ENCODE data around the gene PPM1H.

The PPM1H gene

DNA sequence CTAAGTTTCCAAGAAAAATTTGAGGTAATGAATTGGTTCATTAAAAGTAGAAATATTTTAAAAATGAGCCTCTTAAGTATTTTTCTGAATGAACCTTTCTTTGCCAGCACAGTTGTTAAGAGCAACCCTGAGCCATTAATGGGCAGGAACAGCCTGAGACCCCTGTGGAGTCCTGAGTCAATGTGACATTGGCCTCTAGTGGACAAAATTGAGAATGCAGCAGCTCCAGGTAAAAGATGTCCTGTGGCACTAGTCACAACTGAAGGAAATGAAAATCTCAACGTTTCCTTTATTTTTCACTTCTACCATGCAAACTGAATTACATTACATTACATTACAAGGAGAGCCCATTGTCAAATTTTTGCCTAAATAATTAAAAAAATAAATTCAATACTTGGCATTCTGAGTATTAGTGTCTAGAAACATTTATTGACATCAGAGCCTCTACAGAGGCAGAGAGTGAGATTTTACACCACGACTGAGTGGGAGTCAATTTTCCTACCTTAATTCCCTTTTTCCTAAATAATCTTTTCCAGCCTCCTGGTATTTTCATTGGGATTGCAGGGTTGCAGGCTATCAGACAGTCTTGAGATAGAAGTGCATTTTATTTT is 135.7 kb downstream of the PPM1H start:
- Mint-ChIP-seq H3K4me1 (peaks cover 26% of the 10 kb centered on the region), H3K9me3 (no peaks in the 10 kb centered on the region), H3K36me3 (ENCODE audit: low read depth) (no peaks in the 10 kb centered on the region), H3K27ac (no peak overlapping the region), H3K4me3 (no peak overlapping the region), H3K27me3 (ENCODE audit: low read depth, poor library complexity) (no peaks in the 10 kb centered on the region)
- DNase-seq: peak; percentile 75
- TF ChIP-seq, protein P1, sequence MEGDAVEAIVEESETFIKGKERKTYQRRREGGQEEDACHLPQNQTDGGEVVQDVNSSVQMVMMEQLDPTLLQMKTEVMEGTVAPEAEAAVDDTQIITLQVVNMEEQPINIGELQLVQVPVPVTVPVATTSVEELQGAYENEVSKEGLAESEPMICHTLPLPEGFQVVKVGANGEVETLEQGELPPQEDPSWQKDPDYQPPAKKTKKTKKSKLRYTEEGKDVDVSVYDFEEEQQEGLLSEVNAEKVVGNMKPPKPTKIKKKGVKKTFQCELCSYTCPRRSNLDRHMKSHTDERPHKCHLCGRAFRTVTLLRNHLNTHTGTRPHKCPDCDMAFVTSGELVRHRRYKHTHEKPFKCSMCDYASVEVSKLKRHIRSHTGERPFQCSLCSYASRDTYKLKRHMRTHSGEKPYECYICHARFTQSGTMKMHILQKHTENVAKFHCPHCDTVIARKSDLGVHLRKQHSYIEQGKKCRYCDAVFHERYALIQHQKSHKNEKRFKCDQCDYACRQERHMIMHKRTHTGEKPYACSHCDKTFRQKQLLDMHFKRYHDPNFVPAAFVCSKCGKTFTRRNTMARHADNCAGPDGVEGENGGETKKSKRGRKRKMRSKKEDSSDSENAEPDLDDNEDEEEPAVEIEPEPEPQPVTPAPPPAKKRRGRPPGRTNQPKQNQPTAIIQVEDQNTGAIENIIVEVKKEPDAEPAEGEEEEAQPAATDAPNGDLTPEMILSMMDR (IDR thresholded peaks at IDR 0.05): peak; percentile 91

DNA sequence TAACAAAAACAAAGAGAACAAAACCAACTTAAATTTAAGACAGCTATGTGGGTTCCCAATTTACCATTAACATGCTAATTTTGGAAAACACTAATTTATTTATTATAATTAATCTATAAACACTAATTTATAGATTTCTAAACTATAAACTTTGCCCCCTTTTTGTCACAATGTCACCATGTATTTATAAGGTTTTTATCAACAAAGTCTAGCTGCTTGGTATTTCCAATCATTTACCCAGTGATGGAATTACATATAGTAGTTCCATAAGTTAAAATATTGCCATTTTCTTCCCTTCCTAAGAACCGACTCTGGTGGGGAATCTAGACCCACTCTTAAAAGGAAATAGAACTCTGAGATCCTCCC is 140.7 kb downstream of the PPM1H start:
- Mint-ChIP-seq H3K9me3 (no peaks in the 10 kb centered on the region), H3K4me3 (no peak overlapping the region), H3K27me3 (ENCODE audit: low read depth, poor library complexity) (no peaks in the 10 kb centered on the region), H3K36me3 (ENCODE audit: low read depth) (no peaks in the 10 kb centered on the region), H3K27ac (no peak overlapping the region), H3K4me1 (peaks cover 44% of the 10 kb centered on the region)
- TF ChIP-seq, protein P1 (IDR thresholded peaks at IDR 0.05): peak; percentile 5
- no peak for DNase-seq

DNA sequence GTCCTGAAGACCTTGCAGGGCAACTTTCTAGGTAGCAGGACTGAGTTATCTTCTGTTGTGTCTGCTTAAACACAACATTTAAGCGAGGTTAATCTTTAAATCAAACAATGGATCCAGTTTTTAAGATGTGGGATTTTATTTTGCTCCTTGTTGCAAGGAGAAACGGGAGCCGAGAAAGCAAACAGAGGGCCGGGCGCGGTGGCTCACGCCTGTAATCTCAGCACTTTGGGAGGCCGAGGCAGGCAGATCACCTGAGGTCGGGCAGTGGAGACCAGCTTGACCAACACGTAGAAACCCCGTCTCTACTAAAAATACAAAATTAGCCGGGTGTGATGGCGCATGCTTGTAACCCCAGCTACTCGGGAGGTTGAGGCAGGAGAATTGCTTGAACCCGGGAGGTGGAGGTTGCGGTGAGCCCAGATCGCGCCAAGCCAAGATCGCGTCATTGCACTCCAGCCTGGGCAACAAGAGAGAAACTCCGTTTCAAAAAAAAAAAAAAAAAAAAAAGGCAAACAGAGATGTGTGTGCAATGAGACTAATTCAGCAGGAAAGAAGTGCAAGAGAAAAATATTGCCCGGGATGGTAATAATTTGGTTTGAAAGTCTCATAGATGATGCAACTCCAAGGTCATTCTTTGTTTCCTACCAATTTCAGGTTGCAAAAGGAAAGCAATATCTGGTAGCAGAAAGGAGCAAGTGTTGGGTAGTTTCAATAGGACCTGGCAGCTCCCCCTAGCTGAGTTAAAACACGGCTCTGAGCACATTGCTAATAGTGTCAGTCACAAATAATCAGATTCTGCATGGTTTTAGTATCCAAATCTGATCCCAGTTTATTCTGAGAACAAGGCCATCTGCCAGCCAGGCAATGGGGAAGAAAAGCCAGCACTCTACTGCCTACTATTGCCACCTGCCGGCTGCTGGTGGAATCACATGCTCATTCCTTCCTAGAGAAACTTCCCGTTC is 141.4 kb downstream of the PPM1H start:
- H3K4me1 Mint-ChIP-seq: peaks cover 44% of the 10 kb centered on the region
- no peaks in the 10 kb centered on the region for H3K27me3 Mint-ChIP-seq (ENCODE audit: low read depth, poor library complexity)
- H3K36me3 Mint-ChIP-seq (ENCODE audit: low read depth): no peaks in the 10 kb centered on the region
- TF ChIP-seq, protein P1 (IDR thresholded peaks at IDR 0.05): peak; percentile 98
- DNase-seq: peak; percentile 87
- H3K4me3 Mint-ChIP-seq: no peak overlapping the region
- H3K9me3 Mint-ChIP-seq: no peaks in the 10 kb centered on the region
- no peak overlapping the region for H3K27ac Mint-ChIP-seq

DNA sequence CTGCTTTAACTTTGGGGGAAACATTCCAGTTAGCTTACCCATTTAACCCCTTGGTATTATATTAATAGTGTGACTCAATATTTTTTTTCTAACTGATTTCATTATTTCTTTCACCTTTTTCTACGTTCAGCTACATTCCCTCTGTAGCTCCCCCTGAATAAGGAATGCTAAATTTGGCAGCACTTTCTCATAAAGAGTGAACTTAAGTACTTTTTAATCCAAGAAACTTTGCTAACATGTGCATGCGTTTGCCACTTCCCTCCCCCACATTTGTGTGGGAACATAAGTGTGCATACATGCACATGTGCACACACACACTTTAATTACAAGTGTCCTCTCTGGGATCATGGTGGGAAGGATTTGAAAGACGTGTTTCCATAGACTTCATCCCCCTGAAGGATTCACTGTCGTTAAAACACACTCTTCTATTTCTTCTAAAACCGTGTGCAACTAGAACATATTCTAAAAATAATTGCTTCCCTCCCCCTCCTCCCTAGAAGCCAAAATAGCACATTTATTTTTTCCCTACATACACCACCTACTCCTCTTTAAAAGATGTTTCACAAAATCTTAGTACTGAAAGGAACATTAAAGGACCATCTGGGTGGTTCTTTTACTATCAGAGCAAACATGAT is 142.6 kb downstream of the PPM1H start:
- Mint-ChIP-seq H3K4me1 (peaks cover 56% of the 10 kb centered on the region), H3K27ac (no peak overlapping the region)

DNA sequence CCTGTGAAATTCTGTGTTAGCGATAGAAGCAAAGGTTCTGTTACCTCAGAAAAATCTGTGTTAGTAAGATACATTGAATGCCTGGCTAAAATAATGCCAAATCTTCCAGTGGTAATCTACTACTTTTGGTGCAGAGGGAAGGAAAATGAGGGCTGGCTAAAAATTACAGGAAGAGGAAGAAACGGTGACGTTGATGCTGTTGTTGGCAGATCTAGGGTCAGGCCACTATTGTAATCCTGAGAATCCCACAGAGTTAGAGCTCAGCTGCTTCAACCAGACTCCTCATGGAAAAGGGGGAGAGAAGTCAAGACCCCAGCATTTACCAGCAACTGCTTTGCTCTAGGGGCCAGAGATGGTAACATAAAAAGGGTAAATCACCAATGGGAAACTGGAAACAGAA is 145.1 kb downstream of the PPM1H start:
- no peaks in the 10 kb centered on the region for H3K27me3 Mint-ChIP-seq (ENCODE audit: low read depth, poor library complexity)
- no peak overlapping the region for H3K4me3 Mint-ChIP-seq
- H3K27ac Mint-ChIP-seq: no peak overlapping the region
- H3K9me3 Mint-ChIP-seq: no peaks in the 10 kb centered on the region
- DNase-seq: no peak
- H3K36me3 Mint-ChIP-seq (ENCODE audit: low read depth): peaks cover 4% of the 10 kb centered on the region
- TF ChIP-seq, protein P1 (IDR thresholded peaks at IDR 0.05): no peak
- peaks cover 77% of the 10 kb centered on the region for H3K4me1 Mint-ChIP-seq

More for the DNA sequence above, 142.6 kb downstream of the PPM1H start:
- no peak for DNase-seq
- TF ChIP-seq, protein P1 (IDR thresholded peaks at IDR 0.05): no peak
- H3K4me3 Mint-ChIP-seq: no peak overlapping the region
- H3K36me3 Mint-ChIP-seq (ENCODE audit: low read depth): no peaks in the 10 kb centered on the region
- no peaks in the 10 kb centered on the region for H3K9me3 Mint-ChIP-seq
- H3K27me3 Mint-ChIP-seq (ENCODE audit: low read depth, poor library complexity): no peaks in the 10 kb centered on the region
